ENCODE measurements around the gene MTA2.
"Not testable (repeated sequence)": the region's sequence is repeated elsewhere in the genome, so short reads cannot be mapped to it uniquely, and the experiment has no call there.

MTA2 gene

GRCh38 chr11:62592146-62592815, 9.4 kb downstream of the MTA2 start:
- Histone ChIP-seq H3K27ac (peak overlapping the region; percentile 90 to 97), H3K4me3 (peak overlapping the region; percentile 77)
- peak; percentile 57 for DNase-seq (ENCODE audit: low spot score)
- TF ChIP-seq CTCF (IDR thresholded peaks at IDR 0.05) = no peak

GRCh38 chr11:62591448-62592145, 10.1 kb downstream of the MTA2 start, which contains the start of gene TUT1:
Gene TUT1, minus strand, starts transcription at chr11:62591523. Its CDS starts 38 bp downstream, at chr11:62591485.
- DNase-seq (ENCODE audit: low spot score) = peak; percentile 98
- H3K27ac ChIP-seq = peak within 1 kb of the TSS; percentile 90 to 97
- TF ChIP-seq CTCF (IDR thresholded peaks at IDR 0.05) = no peak
- peak within 1 kb of the TSS; percentile 77 for H3K4me3 ChIP-seq

DNA sequence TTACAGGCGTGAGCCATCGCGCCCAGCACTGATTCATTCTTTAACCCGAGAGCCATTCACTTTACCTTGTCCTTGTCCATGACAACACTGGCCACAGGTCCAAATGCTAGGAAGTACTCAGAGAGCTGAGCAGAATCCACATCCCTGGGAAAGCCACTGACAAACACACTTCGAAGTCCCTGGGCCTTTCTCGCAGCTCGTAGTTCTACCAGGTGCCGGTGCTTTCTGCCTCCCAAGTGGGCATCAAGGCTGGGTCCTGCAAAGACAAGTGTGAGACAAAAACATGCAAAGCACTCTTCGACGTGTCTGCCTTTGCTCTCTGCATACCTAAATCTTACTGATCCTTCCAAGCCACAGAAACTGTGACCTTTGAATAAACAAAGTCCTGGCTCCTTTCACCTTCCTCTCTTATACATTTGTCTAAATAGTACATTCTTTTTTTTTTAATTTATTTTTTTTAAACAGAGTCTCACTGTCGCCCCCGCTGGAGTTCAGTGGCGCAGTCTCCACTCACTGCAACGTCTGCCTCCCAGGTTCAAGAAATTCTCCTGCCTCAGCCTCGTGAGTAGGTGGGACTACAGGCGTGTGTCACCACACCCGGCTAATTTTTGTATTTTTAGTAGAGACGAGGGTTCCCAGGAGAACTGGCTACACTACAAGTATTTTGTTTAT, 12.6 kb downstream of the MTA2 start:
- no peak for TF ChIP-seq CTCF (IDR thresholded peaks at IDR 0.05)
- Histone ChIP-seq H3K4me3 (no peak overlapping the region), H3K27ac (no peak overlapping the region)
- DNase-seq (ENCODE audit: low spot score) = no peak

DNA sequence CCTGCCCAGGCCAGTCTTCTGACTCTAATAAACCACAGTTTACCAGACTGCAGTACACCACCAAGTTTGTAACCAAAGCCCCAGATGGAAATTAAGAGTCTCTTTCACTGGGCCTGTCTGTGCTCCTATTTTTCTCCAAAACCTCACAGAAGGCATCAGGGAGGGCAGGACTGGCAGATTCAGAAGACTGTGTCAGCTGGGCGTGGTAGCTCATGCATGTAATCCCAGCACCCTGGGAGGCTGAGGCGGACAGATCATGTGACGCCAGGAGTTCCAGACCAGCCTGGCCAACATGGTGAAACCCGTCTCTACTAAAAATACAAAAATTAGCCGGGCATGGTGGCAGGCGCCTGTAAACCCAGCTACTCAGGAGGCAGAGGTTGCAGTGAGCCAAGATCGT, 16.3 kb downstream of the MTA2 start:
- not testable (repeated sequence) for H3K4me3 ChIP-seq; DNase-seq (ENCODE audit: low spot score); H3K27ac ChIP-seq

DNA sequence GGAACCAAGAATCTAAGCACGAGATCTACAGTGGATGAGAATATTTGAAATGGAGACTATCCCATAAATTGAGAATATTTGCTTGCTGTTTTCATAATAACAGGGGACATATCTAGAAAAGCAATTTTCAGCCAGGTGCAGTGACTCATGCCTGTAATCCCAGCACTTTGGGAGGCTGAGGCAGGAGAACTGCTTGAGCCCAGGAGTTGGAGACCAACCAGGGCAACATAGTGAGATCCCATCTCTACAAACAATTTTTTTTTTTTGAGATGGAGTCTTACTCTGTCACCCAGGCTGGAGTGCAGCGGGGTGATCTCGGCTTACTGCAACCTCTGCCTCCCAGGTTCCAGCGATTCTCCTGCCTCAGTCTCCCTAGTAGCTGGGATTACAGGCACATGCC, 19.9 kb downstream of the MTA2 start:
- not testable (repeated sequence) for H3K4me3 ChIP-seq; H3K27ac ChIP-seq; DNase-seq (ENCODE audit: low spot score)

DNA sequence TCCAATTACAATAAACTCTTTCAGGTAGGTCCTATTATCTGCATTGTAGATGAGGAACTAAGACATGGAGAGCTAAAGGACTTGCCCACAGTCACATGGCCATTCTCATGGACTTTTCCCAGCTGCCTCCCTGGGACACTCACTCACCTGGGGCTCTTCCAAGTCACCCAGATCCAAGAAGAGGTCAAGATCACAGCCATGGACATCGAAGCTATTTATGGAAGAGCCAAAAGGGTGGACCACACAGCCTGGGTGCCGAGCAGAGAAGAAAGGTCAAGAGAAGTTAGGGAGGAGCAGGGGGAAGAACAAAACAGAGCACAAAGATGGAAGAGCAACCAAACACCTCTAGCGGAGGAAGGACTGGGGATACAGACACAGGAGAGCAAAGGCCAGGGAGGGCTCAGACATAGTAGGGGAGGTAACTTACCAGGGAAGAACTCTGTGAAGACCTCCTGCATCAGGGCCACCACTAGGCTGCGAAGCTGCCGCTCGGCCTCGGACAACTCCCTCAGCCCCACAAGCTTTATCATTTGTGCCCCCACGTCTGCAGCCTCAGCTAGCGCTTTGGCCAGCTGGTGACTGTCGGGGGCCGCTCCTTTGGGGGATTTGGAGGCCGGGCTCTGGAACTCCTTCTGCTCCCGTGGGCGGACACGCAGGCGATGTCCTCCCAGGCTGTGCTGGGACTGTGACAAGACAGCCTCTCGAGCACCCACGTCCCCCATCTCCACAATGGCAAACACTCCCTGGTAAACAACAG, 20.5 kb downstream of the MTA2 start:
- Histone ChIP-seq H3K4me3 (no peak overlapping the region), H3K27ac (no peak overlapping the region)
- DNase-seq (ENCODE audit: low spot score) = no peak
- TF ChIP-seq CTCF (IDR thresholded peaks at IDR 0.05) = no peak

GRCh38 chr11:62579252-62579651, 22.4 kb downstream of the MTA2 start:
- TF ChIP-seq CTCF (IDR thresholded peaks at IDR 0.05) = no peak
- no peak overlapping the region for H3K4me3 ChIP-seq
- DNase-seq (ENCODE audit: low spot score) = no peak
- H3K27ac ChIP-seq = no peak overlapping the region

Measured in coronary artery (tissue), 2 donors.